Activated CD4-positive, alpha-beta T cell treated with anti-CD3 and anti-CD28 coated beads, Interleukin-2, Interleukin-6, amounts not matched to agents 100 ng/mL and 50 ng/mL, durations not matched to agents 16 hours and 8 hours (primary cell): ENCODE results near the gene CALML5.

Experiments used
- DNase-seq: peaks from one replicate; pipeline ENCODE4 v3.0.0-alpha.2; 2020

Gene CALML5

GRCh38 chr10:5514226-5514850 is 15.0 kb upstream of the CALML5 start:
- DNase-seq = no peak

DNA sequence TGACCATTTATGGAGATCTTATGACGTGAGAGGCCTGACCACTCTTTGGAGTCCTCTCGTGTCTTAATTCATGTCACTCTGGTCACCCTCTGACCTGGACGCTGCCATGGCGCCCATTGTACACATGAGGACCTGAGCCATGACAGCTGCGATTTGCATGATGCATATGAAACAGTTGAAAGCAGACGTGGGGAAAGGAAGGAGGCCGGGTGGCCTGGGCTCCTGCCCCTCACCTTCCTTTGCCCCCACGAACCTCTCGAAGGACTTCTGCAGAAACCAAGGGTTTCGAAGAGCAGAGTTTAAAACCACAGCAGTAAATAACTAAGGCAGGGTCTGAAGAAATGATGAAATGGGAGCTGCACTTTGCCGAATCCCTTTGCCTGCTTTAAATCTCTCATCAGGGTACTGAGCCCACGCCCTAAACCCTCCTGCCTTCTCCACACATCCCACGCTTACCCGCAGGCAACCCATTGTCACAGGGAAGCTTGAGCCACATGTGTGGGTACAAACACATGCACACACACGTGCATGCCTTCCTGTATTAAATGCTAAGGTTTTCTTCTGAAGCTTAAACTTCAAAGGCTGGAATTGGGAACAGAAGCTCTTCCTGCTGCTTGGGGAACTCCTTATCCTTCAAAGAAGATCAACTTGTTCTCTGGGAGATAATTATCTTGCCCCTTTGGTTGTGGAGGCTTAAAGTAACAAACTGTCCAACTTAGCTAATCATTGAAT is 13.7 kb upstream of the CALML5 start:
- no peak for DNase-seq

DNA sequence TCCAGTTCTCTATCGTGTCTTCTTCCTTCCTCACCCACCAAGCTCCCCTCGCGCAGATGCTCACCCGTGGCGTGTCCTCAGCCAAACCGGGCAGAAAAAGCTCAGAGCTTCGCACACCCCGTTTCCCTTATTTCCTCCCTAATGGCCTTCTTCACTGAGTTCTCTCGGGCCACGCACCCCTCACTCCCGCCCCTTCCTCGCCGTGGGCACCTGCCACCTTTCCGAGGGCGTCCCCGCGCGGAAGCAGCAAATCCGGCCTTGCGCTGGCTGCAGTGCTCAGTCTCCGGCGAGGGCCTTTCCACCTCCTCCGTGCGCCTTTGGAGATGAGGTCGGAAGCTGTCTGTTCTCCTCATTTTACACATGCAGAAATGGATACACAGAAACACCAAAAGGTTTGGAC is 13.0 kb upstream of the CALML5 start:
- no peak for DNase-seq

- no peak for DNase-seq
Measured at GRCh38 chr10:5511885-5512280, 12.5 kb upstream of the CALML5 start.

- DNase-seq = no peak
Measured at GRCh38 chr10:5511231-5511884, 12.0 kb upstream of the CALML5 start.

GRCh38 chr10:5510281-5511072 is 11.1 kb upstream of the CALML5 start:
- DNase-seq = no peak

GRCh38 chr10:5509691-5510090 is 10.3 kb upstream of the CALML5 start:
- no peak for DNase-seq

GRCh38 chr10:5509236-5509635 is 9.9 kb upstream of the CALML5 start:
- DNase-seq = no peak

GRCh38 chr10:5508786-5509185 is 9.4 kb upstream of the CALML5 start:
- no peak for DNase-seq

GRCh38 chr10:5508161-5508604 is 8.8 kb upstream of the CALML5 start:
- no peak for DNase-seq

- no peak for DNase-seq
Measured at GRCh38 chr10:5507649-5508131, 8.3 kb upstream of the CALML5 start.

DNA sequence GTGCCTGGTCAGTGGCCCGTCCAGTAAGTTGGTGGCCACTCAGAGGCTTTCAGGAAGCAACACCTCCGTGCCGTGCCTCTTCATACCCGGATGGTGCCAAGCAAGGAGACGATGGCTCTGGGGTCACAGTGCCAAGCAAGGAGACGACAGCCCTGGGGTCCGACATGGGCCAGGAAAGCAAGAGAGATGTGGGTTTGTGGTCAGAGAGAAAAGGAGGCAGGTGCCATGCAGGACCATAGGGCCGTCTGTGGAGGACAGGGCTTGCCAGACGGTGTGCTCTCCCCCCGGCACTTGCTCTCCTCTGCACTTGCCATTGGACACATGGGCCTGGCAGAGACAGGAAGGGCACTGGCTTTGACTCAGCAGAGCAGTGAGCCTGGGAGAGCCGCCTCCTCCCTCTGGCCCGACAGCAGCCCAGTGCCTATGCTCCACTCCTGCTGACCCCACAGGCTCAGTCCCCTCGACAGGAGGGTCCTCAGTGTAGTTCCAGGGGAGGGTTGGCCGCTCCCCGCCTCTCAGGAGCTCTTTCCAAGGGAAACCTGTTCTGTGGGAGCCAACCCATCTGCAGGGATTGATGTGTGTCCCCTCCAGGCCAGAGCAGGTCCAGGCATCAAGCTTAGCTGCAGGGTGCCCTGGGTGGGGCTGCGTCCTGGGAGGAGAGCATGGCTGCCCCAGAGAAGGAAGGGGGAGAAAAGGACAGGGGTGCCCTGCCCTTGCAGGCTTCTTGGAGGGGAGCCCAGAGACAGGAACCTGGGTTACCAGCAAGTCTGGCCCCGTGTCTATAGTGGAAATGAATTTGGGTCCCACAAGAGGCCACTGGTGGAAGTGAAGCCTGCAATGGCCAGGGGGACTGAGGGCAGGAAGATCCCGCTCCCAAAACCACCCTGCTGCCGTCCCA is 7.6 kb upstream of the CALML5 start:
- no peak for DNase-seq

- DNase-seq = no peak
Measured at GRCh38 chr10:5506246-5506645, 6.9 kb upstream of the CALML5 start.

DNA sequence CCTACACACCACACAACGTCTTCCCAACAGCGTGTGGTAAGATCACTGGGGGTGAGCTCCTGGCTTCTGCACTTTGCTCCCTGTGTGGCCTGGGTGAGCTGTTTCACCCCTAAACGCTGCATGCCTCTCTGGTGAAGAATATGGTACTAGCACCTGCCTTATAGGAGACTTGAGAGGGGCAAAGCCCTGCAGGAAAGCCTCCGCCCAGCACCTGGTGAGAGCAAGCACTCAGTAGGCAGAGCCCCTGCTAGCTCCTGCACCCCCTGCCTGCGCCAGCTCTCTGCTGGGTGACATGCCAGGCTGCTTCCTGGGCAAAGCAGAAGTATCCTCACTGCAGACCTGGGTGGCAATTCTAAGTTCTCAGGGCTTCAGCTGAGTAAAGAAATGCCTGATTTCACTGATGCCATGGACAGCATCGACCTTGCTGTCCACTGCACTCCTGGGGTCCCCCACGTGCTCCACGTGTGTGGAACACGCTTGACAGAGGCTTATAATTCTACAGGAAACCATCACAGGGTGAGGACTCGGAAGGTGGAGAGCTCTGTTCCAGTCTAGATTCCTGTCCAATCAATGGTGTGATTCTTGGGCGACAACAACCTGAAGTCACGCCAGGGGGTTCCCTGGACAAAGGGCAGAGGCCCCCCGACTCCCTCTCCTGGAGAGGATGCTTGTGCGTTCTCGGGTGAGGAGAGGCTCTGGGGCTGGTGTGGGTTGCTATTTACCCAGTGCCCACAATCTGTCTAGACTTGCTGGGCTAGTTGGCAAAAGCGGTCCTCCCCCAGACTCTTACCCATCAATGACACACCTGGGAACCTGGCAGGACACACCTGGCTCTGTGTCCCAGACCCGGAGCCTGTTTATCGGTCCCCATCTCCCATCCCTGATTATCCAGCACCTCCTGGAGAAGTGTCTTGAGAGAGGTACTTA is 5.0 kb upstream of the CALML5 start:
- DNase-seq = no peak

- DNase-seq = no peak
Measured at GRCh38 chr10:5503477-5503835, 4.1 kb upstream of the CALML5 start.

DNA sequence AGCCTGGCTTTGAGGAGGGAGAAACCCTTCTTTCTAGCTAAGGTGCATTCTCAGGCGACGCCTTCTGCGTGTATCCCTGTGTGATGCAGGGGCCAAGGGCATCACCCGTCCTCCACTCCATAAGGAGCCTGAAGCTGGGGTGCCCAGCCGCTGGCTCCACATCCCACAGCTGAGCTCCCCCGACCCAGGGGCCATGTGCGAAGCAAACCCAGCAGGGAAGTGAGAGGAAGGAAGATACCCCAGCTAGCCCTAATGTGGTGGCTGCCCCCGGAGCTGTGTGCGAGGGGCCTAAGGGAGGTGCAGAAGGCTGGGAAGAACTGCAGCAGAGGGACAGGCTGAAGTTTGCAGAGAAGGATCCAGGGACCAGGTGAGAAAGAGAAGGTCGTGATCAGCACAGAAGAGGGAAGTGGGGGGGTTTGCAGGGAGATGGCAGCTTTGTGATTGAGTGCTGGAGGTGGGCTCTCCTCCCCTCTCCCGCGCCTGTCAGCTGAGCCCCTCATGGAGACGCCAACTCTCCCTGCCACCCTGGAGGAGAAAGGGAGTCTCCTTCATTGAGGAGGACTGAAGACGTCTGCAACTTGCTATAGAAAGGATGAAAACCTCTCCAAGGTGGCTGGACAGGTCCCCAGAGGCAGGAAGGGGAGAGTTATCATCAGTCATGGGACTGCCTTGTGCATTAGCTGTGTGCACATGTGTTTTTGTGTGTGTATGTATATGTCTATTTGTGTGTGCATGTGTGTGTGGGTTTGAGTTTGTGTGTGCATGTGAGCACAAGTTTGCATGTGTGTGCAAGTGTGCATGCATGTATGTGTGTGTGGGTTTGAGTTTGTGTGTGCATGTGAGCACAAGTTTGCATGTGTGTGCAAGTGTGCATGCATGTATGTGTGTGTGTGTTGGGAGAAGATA is 3.5 kb upstream of the CALML5 start:
- no peak for DNase-seq

GRCh38 chr10:5502061-5502521 is 2.7 kb upstream of the CALML5 start:
- DNase-seq = no peak

DNA sequence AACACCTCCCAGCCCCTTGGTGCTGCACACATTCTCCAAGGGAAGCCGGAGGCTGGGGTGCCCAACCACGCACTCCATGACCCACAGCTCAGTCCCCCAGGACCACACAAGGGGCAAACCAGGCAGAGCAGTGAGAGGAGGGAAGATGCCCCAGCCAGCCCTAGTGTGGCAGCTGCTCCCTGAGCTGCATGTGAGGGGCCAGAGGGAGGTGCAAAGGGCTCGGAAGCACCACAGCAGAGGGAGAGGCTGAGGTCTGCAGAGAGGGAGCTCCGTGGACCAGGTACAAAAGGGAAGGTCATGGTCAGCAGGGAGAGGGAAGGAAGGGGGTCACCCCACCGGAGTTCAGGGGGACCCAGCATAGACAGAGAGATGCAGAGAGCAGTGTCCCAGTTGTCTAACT is 1.5 kb upstream of the CALML5 start:
- no peak for DNase-seq

DNA sequence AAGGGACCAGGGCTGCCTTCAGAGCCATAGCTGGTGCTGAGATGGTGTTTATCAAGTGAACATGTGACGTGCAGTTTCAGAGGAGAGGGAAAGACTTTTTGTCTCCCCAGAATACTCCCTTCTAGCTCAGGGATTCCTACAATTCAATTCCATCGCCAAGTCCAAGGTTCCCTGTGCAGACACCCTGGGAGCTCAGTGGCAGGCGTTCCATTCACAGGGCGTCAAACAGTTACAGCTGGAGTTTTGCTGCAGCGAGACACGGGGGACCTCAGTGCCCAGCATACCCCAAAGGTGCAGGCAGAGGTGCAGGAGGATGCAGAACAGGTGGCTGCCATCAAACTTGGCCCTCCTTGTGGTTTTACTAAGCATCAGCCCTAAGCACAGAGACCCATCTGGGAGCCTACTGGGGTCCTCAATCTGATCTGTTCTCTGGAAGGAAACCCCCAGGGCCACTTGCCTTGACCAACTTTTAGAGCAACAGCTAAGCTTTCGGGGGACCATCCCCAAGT is 846 bp upstream of the CALML5 start:
- DNase-seq = no peak
